Embryonic facial prominence (tissue), 1 donor: ENCODE measurements around the gene ABHD12B.
"Not testable (repeated sequence)": the region's sequence is repeated elsewhere in the genome, so short reads cannot be mapped to it uniquely, and the experiment has no call there.

Source experiments
- DNase-seq: peaks from one replicate; pipeline ENCODE4 v3.0.0-alpha.2; 2016; ENCODE audit errors: extremely low spot score

ABHD12B gene

GRCh38 chr14:50896421-50896820 lies 24.6 kb downstream of the ABHD12B start:
- DNase-seq, result not testable (repeated sequence)

- DNase-seq, result not testable (repeated sequence)
Measured at GRCh38 chr14:50897005-50897404, 25.2 kb downstream of the ABHD12B start.

- DNase-seq, result no peak
Measured at GRCh38 chr14:50897658-50898175, 25.9 kb downstream of the ABHD12B start.

- DNase-seq, result no peak
Measured at GRCh38 chr14:50901361-50901760, 29.5 kb downstream of the ABHD12B start.

- DNase-seq, result no peak
Measured at GRCh38 chr14:50904719-50905118, 32.9 kb downstream of the ABHD12B start.

- DNase-seq, result no peak
Measured at GRCh38 chr14:50906326-50907065, 34.6 kb downstream of the ABHD12B start.

- DNase-seq, result no peak
Measured at GRCh38 chr14:50910495-50911420, 38.9 kb downstream of the ABHD12B start.

GRCh38 chr14:50917449-50917848 lies 45.6 kb downstream of the ABHD12B start:
- DNase-seq, result no peak

GRCh38 chr14:50919524-50919923 lies 47.7 kb downstream of the ABHD12B start:
- DNase-seq, result not testable (repeated sequence)

GRCh38 chr14:50920482-50921230 lies 48.8 kb downstream of the ABHD12B start:
- DNase-seq, result no peak

GRCh38 chr14:50922803-50923202 lies 51.0 kb downstream of the ABHD12B start:
- DNase-seq, result no peak

GRCh38 chr14:50924236-50924635 lies 52.4 kb downstream of the ABHD12B start:
- DNase-seq, result no peak

GRCh38 chr14:50924843-50925242 lies 53.0 kb downstream of the ABHD12B start:
- no peak for DNase-seq

- DNase-seq, result no peak
Measured at GRCh38 chr14:50926851-50927386, 55.1 kb downstream of the ABHD12B start.

GRCh38 chr14:50928002-50928635 lies 56.3 kb downstream of the ABHD12B start:
- DNase-seq, result no peak

- DNase-seq, result no peak
Measured at GRCh38 chr14:50929506-50929905, 57.7 kb downstream of the ABHD12B start.

- no peak for DNase-seq
Measured at GRCh38 chr14:50931559-50931958, 59.7 kb downstream of the ABHD12B start.

- DNase-seq, result no peak
Measured at GRCh38 chr14:50932156-50932555, 60.3 kb downstream of the ABHD12B start.

GRCh38 chr14:50932592-50933495 lies 61.0 kb downstream of the ABHD12B start:
- DNase-seq, result no peak
